C4-2B (cell line): ENCODE data around the gene IRX5.

Experiments
- CTCF ChIP-seq: fragments of 450-650 bp; conservative IDR thresholded peaks from 2 replicates; pipeline ENCODE4 v1.5.1; 2017; ENCODE audit warnings: mild to moderate bottlenecking
- ZFX ChIP-seq: fragments of 450-650 bp; IDR thresholded peaks from 2 replicates; pipeline ENCODE4 v1.6.1; 2017

- no peak for TF ChIP-seq CTCF
- TF ChIP-seq ZFX: no peak
These were observed 5.7 kb downstream of the IRX5 start for GRCh38 chr16:54936201-54936978.
